ENCODE data around the gene PLPPR3.

The PLPPR3 gene

GRCh38 chr19:810077-810855 lies 11.5 kb downstream of the PLPPR3 start:
- no peaks in the 10 kb centered on the region for H3K9me3 ChIP-seq
- H4K20me1 ChIP-seq, result peaks cover 98% of the 10 kb centered on the region
- H3K4me3 ChIP-seq, result no peak overlapping the region
- H3K36me3 ChIP-seq, result peaks cover 98% of the 10 kb centered on the region
- no peaks in the 10 kb centered on the region for H3K4me1 ChIP-seq
- no peak for TF ChIP-seq Cebpa-rat (IDR thresholded peaks at IDR 0.05)
- no peak overlapping the region for H3K9ac ChIP-seq
- no peak overlapping the region for H3K27ac ChIP-seq
- no peak overlapping the region for H3K4me2 ChIP-seq
- no peaks in the 10 kb centered on the region for H3K27me3 ChIP-seq

- no peaks in the 10 kb centered on the region for H3K9me3 ChIP-seq
- H3K27ac ChIP-seq, result no peak overlapping the region
- no peak for TF ChIP-seq Cebpa-rat (IDR thresholded peaks at IDR 0.05)
- H3K4me2 ChIP-seq, result no peak overlapping the region
- peaks cover 98% of the 10 kb centered on the region for H4K20me1 ChIP-seq
- no peak overlapping the region for H3K4me3 ChIP-seq
- H3K4me1 ChIP-seq, result no peaks in the 10 kb centered on the region
- no peak overlapping the region for H3K9ac ChIP-seq
- H3K36me3 ChIP-seq, result peaks cover 98% of the 10 kb centered on the region
- no peaks in the 10 kb centered on the region for H3K27me3 ChIP-seq
These were observed 13.4 kb downstream of the PLPPR3 start for GRCh38 chr19:808423-808775.

DNA sequence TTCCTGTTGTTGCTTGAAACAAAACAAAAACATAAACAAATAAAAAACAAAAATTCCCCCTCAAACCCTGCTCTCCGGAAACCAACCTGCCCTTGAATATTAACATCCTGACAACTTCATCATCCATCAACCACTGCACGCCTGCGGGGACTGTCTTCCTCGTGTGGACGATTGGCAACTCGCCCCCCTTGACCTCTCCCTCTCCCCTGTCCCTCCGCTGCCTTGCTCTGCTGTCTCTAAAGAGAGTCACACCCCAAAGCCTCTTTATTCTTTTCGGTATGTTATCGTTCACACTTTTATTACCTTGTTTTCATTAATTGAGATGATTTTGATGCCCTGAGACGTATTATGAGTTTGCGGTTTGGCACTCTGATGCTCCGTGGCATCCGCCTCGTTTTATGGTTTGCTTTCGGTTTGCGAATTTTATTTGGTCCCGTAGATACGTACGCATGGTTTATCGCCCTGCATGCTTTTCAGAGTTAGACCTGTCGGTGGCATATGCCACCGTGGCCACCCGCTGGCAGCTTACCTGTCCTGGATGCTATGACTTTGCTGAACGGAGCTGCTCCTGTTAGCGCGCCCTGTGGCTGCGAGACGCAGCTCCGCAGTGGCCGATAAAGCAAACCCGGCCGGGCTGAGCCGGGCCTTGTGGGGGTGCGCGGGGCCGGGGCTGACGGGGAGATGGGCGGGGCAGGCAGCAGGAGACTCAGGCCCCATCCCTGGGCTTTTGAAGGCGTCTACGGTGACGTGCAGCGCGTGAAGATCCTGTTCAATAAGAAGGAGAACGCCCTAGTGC lies 13.9 kb downstream of the PLPPR3 start:
- Histone ChIP-seq H3K4me1 (no peaks in the 10 kb centered on the region), H3K9me3 (no peaks in the 10 kb centered on the region), H3K4me3 (no peak overlapping the region), H3K36me3 (peaks cover 98% of the 10 kb centered on the region), H4K20me1 (peaks cover 98% of the 10 kb centered on the region), H3K9ac (no peak overlapping the region), H3K27me3 (no peaks in the 10 kb centered on the region), H3K4me2 (no peak overlapping the region), H3K27ac (no peak overlapping the region)
- no peak for TF ChIP-seq Cebpa-rat (IDR thresholded peaks at IDR 0.05)

DNA sequence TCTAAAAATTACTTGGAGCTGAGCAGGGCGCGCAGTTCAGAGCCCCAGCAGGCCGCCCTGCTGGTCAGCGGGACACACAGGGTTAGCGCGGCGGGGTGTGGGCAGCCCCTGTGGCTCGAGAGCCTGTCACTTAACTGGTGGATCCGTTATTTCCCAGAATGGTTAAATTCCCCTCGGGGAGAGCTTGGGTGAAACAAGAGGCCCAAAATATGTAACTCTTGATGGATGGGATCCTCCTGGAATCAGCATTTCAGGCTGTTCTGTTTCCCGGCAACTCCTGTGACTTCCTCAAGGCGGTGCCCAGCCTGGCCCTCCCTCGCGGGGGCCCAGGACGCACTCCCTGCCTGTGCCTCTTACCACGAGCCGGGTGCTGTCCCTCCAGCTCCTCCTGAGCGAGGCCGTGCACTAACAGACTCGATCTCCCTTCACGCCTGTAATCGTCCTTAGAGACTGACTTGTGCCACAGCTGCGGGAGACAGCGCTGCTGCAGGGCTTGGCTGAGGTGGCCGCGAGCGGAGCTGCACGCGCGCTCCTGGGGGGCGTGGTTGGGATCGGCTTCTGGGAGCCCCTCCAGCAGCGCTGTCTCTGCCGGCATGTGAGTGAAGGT lies 14.8 kb downstream of the PLPPR3 start:
- Histone ChIP-seq H3K4me2 (no peak overlapping the region), H3K9me3 (no peaks in the 10 kb centered on the region), H3K4me1 (no peaks in the 10 kb centered on the region), H3K27me3 (no peaks in the 10 kb centered on the region), H3K27ac (no peak overlapping the region), H3K4me3 (no peak overlapping the region), H3K36me3 (peaks cover 99% of the 10 kb centered on the region), H4K20me1 (peaks cover 100% of the 10 kb centered on the region), H3K9ac (no peak overlapping the region)
- TF ChIP-seq Cebpa-rat (IDR thresholded peaks at IDR 0.05), result no peak

- Histone ChIP-seq H3K27me3 (no peaks in the 10 kb centered on the region), H3K4me3 (no peak overlapping the region), H4K20me1 (peaks cover 100% of the 10 kb centered on the region), H3K4me1 (peaks cover 9% of the 10 kb centered on the region), H3K27ac (no peak overlapping the region), H3K9ac (no peak overlapping the region), H3K36me3 (peaks cover 99% of the 10 kb centered on the region), H3K9me3 (no peaks in the 10 kb centered on the region), H3K4me2 (no peak overlapping the region)
- TF ChIP-seq Cebpa-rat (IDR thresholded peaks at IDR 0.05), result no peak
These were observed 15.9 kb downstream of the PLPPR3 start for GRCh38 chr19:805600-806550.

DNA sequence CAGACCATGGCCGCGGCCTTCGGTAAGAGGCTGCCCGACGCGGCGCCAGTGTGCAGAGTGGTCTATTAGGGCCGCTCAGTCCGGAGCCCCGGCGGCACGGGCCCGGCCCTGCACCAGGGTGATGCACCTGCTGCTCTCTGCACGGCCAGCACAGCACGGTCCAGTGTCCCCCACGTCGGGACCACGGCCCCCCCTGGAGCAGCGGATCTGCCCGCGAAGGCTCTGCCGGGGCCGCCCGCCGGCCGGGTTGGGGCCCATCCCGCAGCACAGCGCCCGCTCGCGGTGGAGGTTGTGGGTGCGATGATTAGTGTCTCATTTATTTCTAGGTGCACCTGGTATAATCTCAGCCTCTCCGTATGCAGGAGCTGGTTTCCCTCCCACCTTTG lies 16.6 kb downstream of the PLPPR3 start:
- Histone ChIP-seq H3K4me2 (no peak overlapping the region), H3K9ac (no peak overlapping the region), H4K20me1 (peaks cover 100% of the 10 kb centered on the region), H3K27me3 (no peaks in the 10 kb centered on the region), H3K36me3 (peaks cover 99% of the 10 kb centered on the region), H3K27ac (no peak overlapping the region), H3K9me3 (no peaks in the 10 kb centered on the region), H3K4me1 (peaks cover 16% of the 10 kb centered on the region), H3K4me3 (no peak overlapping the region)
- TF ChIP-seq Cebpa-rat (IDR thresholded peaks at IDR 0.05), result no peak

DNA sequence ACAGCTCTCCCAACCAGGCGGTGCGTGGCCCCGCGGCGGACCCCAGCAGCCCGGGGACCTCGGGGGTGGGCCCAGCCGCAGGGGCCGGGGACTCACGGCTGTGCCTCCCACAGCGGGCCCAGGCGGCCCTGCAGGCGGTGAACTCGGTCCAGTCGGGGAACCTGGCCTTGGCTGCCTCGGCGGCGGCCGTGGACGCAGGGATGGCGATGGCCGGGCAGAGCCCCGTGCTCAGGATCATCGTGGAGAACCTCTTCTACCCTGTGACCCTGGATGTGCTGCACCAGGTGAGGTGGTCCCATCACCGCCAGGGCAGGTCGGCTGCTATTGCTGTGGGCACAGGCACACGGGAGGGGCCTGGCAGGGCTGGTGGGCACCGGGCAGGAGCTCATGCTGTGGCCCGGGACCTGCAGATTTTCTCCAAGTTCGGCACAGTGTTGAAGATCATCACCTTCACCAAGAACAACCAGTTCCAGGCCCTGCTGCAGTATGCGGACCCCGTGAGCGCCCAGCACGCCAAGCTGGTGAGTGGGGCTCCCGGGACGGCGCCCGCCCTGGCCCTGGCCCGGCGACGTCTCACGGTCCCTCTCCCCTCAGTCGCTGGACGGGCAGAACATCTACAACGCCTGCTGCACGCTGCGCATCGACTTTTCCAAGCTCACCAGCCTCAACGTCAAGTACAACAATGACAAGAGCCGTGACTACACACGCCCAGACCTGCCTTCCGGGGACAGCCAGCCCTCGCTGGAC lies 17.2 kb downstream of the PLPPR3 start:
- Histone ChIP-seq H3K36me3 (peaks cover 99% of the 10 kb centered on the region), H3K4me2 (no peak overlapping the region), H3K4me3 (no peak overlapping the region), H4K20me1 (peaks cover 100% of the 10 kb centered on the region), H3K9me3 (no peaks in the 10 kb centered on the region), H3K27ac (no peak overlapping the region), H3K27me3 (no peaks in the 10 kb centered on the region), H3K9ac (no peak overlapping the region), H3K4me1 (peaks cover 22% of the 10 kb centered on the region)
- TF ChIP-seq Cebpa-rat (IDR thresholded peaks at IDR 0.05), result no peak

DNA sequence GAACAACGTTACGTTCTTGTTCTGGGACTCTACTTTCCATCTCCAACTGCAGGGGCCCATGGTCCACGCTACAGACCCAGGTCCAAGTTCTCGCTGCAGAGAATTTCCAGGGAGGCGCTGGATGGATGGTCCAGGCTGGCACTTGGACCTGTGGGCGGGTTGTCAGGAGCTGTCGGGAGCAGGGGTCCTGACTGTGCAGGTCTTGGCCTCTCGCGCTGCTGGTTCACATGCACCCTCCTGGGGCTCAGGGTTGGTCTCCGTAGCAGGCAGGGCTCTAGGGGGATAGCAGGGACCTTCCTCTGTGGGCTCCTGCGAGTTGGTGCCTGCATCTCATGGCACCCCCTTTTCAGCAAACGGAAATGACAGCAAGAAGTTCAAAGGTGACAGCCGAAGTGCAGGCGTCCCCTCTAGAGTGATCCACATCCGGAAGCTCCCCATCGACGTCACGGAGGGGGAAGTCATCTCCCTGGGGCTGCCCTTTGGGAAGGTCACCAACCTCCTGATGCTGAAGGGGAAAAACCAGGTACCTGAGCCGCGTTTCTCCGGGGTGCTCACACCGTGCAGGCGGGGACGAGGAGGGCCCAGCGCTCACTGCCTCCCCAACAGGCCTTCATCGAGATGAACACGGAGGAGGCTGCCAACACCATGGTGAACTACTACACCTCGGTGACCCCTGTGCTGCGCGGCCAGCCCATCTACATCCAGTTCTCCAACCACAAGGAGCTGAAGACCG lies 17.9 kb downstream of the PLPPR3 start:
- TF ChIP-seq Cebpa-rat (IDR thresholded peaks at IDR 0.05), result no peak
- H3K9ac ChIP-seq, result no peak overlapping the region
- H3K4me2 ChIP-seq, result no peak overlapping the region
- peaks cover 29% of the 10 kb centered on the region for H3K4me1 ChIP-seq
- no peak overlapping the region for H3K27ac ChIP-seq
- H3K36me3 ChIP-seq, result peaks cover 99% of the 10 kb centered on the region
- no peaks in the 10 kb centered on the region for H3K9me3 ChIP-seq
- H3K4me3 ChIP-seq, result no peak overlapping the region
- no peaks in the 10 kb centered on the region for H3K27me3 ChIP-seq
- H4K20me1 ChIP-seq, result peaks cover 100% of the 10 kb centered on the region

All from BLaER1 (cell line).